Breast epithelium (tissue), 4 donors: ENCODE measurements around the gene ALMS1. TPM values are rescaled to one million over a fixed set of nuclear protein-coding genes. Genes with fewer than 3 reads are reported as not detected.
"Not testable (repeated sequence)": the region's sequence is repeated elsewhere in the genome, so short reads cannot be mapped to it uniquely, and the experiment has no call there.

ENCODE experiments used
- DNase-seq, 2 donors: peaks; one replicate each; pipeline ENCODE4 v3.0.0-alpha.2; 2019; ENCODE audit warnings: low spot score in 2 of 2
- H3K27ac ChIP-seq, 2 donors: fragments of 200-600 bp; sonication (generic) in 1 of 2; one replicate each; pipeline ENCODE4 v1.5.1; 2016 to 2019; ENCODE audit warnings: mild to moderate bottlenecking in 1 of 2
- H3K27me3 ChIP-seq, 2 donors: fragments of 200-600 bp; sonication (generic) in 1 of 2; one replicate each; pipeline versions ENCODE4 v1.5.1 to v1.6.0; 2017 to 2019; ENCODE audit warnings: control low read depth in 1 of 2, mild to moderate bottlenecking in 1 of 2
- H3K36me3 ChIP-seq: fragments of 200-600 bp; one replicate; pipeline ENCODE4 v1.5.1; 2019
- H3K4me1 ChIP-seq, 2 donors: fragments of 200-600 bp; sonication (generic); one replicate each; pipeline ENCODE4 v1.5.1; 2016 to 2019; ENCODE audit warnings: control low read depth in 1 of 2
- H3K4me3 ChIP-seq, 3 donors: fragments of 200-600 bp; sonication (generic); 1 replicate in 2 of 3; 2 replicates in 1 of 3; pipeline ENCODE4 v1.5.1; 2016 to 2019; ENCODE audit warnings: mild to moderate bottlenecking in 3 of 3, moderate library complexity in 2 of 3
- H3K9me3 ChIP-seq, 2 donors: fragments of 200-600 bp; sonication (generic) in 1 of 2; one replicate each; pipeline ENCODE4 v1.5.1; 2016 to 2019; ENCODE audit warnings: control low read depth in 1 of 2
- CTCF ChIP-seq, 3 donors: fragments of 450-650 bp; IDR thresholded peaks; one replicate each; pipeline ENCODE4 v1.5.1; 2016 to 2017; ENCODE audit warnings: antibody characterized with exemption in 3 of 3, mild to moderate bottlenecking in 3 of 3, moderate library complexity in 3 of 3
- POLR2A ChIP-seq: fragments of 450-650 bp; IDR thresholded peaks from one replicate; pipeline ENCODE4 v1.6.1; 2016; ENCODE audit warnings: antibody characterized with exemption, mild to moderate bottlenecking, moderate library complexity
- POLR2AphosphoS5 ChIP-seq, 3 donors: sonication (generic); formaldehyde crosslinking; IDR thresholded peaks; one replicate each; pipeline ENCODE4 v1.6.1; 2017; ENCODE audit warnings: antibody characterized with exemption in 3 of 3
- intact Hi-C: fragments of 100-400 bp; cut with DNase I; formaldehyde crosslinking; loops from one replicate; pipeline ENCODE4 v1.15.1; 2023; ENCODE audit warnings: low total_unique reads
- total RNA-seq, 3 donors: library from RNA; depleted of rRNA; stranded (reverse); fragments of >200 nt; gene quantifications; one replicate each; pipeline ENCODE4 v1.1.0, GENCODE V29; 2016

Gene ALMS1
- total RNA-seq, 3 donors from 2014 or later: 38.7 to 53.1 (median 40.6) TPM

DNA sequence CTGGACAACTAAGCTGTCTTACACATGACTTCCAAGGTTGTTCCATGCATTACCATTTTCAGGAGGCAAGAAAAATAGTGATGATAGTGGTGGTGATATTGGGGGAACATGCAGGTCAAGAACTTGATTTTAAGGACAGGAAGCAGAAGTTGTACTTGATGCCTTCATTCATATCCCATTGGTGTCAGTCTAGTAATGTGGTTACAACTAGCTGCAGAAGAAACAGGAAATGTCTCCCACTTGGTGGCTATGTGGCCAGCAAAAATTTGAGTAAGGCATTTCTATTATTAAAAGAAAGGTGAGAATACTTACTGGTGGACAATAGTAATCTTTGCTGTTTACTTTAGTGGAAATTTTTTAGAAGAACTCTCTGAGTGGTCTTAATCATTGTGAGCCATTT lies 103.4 kb downstream of the ALMS1 start:
- DNase-seq: no peak
- no peak for TF ChIP-seq CTCF (IDR thresholded peaks at IDR 0.05)
- TF ChIP-seq POLR2A: no peak
- TF ChIP-seq POLR2AphosphoS5 (IDR thresholded peaks at IDR 0.05): no peak
- intact Hi-C loops: loop anchor here (5.0 kb wide), 1 partner anchor 617 kb away; no protein-coding TSS in a partner anchor
- Histone ChIP-seq H3K36me3 (peaks cover 4% of the 10 kb centered on the region), H3K4me3 (no peak overlapping the region), H3K27ac (no peak overlapping the region), H3K9me3 (no peaks in the 10 kb centered on the region), H3K4me1 (no peaks in the 10 kb centered on the region), H3K27me3 (no peaks in the 10 kb centered on the region)

DNA sequence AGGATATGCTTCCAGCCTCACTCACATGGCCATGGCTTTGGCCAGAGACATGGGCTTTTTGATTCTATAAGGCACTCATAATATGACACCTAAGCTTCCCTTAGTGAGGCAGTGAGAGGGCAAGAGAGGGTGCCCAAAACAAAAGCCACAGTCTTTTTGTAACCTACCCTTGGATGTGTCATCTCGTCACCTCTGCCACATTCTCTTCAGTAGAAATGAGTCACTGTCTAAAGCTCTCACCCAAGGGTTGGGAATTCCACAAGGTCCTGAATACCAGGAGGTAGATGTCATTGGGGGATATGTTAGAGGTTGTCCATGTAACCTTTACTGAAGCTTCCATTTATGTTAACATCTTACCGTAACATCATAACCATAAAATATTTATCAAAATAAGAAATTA lies 108.4 kb downstream of the ALMS1 start:
- no peaks in the 10 kb centered on the region for H3K27me3 ChIP-seq
- H3K9me3 ChIP-seq: no peaks in the 10 kb centered on the region
- intact Hi-C loops: no loop called here
- peaks cover 4% of the 10 kb centered on the region for H3K36me3 ChIP-seq
- H3K27ac ChIP-seq: no peak overlapping the region
- H3K4me3 ChIP-seq: no peak overlapping the region
- DNase-seq: no peak
- no peak for TF ChIP-seq CTCF (IDR thresholded peaks at IDR 0.05)
- TF ChIP-seq POLR2AphosphoS5 (IDR thresholded peaks at IDR 0.05): no peak
- TF ChIP-seq POLR2A: no peak
- no peaks in the 10 kb centered on the region for H3K4me1 ChIP-seq

- H3K27me3 ChIP-seq: no peaks in the 10 kb centered on the region
- intact Hi-C loops: no loop called here
- H3K4me1 ChIP-seq: no peaks in the 10 kb centered on the region
- DNase-seq: no peak
- no peak overlapping the region for H3K27ac ChIP-seq
- TF ChIP-seq POLR2A: no peak
- TF ChIP-seq CTCF (IDR thresholded peaks at IDR 0.05): no peak
- no peak for TF ChIP-seq POLR2AphosphoS5 (IDR thresholded peaks at IDR 0.05)
- no peak overlapping the region for H3K4me3 ChIP-seq
- peaks cover 5 to 17% of the 10 kb centered on the region in 2 donors for H3K9me3 ChIP-seq
- H3K36me3 ChIP-seq: no peaks in the 10 kb centered on the region
These were observed 118.4 kb downstream of the ALMS1 start for GRCh38 chr2:73503992-73504570.

GRCh38 chr2:73504850-73505249 lies 119.2 kb downstream of the ALMS1 start:
- intact Hi-C loops, H3K4me3 ChIP-seq, H3K27ac ChIP-seq, H3K4me1 ChIP-seq, H3K36me3 ChIP-seq, DNase-seq, H3K27me3 ChIP-seq: not testable (repeated sequence)
- H3K9me3 ChIP-seq: peaks cover 5 to 17% of the 10 kb centered on the region in 2 donors

GRCh38 chr2:73510470-73510869 lies 124.8 kb downstream of the ALMS1 start:
- H3K27ac ChIP-seq, intact Hi-C loops: not testable (repeated sequence)
- H3K9me3 ChIP-seq: peaks cover 12 to 18% of the 10 kb centered on the region in 2 donors

DNA sequence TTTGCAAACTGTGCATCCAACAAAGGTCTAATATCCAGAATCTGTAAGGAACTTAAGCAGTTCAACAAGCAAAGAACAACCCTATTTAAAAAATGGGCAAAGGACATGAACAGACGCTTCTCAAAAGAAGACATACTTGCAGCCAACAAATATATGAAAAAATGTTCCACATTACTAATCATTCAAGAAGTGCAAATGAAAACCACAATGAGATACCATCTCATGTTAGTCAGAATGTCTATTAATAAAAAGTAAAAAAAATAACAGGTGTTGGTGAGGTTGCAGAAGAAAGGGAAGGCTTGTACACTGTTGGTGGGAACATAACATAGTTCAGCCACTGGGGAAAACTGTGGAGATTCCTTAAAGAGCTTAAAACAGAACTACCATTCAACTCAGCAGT lies 130.4 kb downstream of the ALMS1 start:
- no peak for DNase-seq
- no peak overlapping the region for H3K27ac ChIP-seq
- peaks cover 6% of the 10 kb centered on the region for H3K36me3 ChIP-seq
- H3K4me3 ChIP-seq: no peak overlapping the region
- intact Hi-C loops: no loop called here
- no peak for TF ChIP-seq POLR2A
- TF ChIP-seq CTCF (IDR thresholded peaks at IDR 0.05): no peak
- no peak for TF ChIP-seq POLR2AphosphoS5 (IDR thresholded peaks at IDR 0.05)
- peaks cover 0 to 10% of the 10 kb centered on the region in 2 donors for H3K9me3 ChIP-seq
- H3K4me1 ChIP-seq: no peaks in the 10 kb centered on the region
- no peaks in the 10 kb centered on the region for H3K27me3 ChIP-seq

More at GRCh38 chr2:73510470-73510869, 124.8 kb downstream of the ALMS1 start:
- not testable (repeated sequence) for DNase-seq, H3K27me3 ChIP-seq, H3K36me3 ChIP-seq, H3K4me1 ChIP-seq, H3K4me3 ChIP-seq
